Right lobe of liver (tissue), 6 donors: Measurements from ENCODE around the gene SLC44A1. TPM values are rescaled to one million over a fixed set of nuclear protein-coding genes. Genes with fewer than 3 reads are reported as not detected.

Experiments
- ATAC-seq, 4 donors: fragments of 200-7000 bp; cut with Tn5 transposase; one replicate each; pipeline ENCODE4 v1.9.1; 2020; ENCODE audit warnings: mild to moderate bottlenecking in 4 of 4, moderate library complexity in 4 of 4
- DNase-seq, 3 donors: peaks; one replicate each; pipeline ENCODE4 v3.0.0-alpha.2; 2020
- H3K27ac ChIP-seq, 3 donors: fragments of 200-600 bp; one replicate each; pipeline ENCODE4 v1.8.0; 2022
- H3K27me3 ChIP-seq, 2 donors: fragments of 200-600 bp; one replicate each; pipeline ENCODE4 v1.8.0; 2022
- H3K36me3 ChIP-seq, 4 donors: fragments of 200-600 bp; sonication (generic) in 1 of 4; one replicate each; pipeline versions ENCODE4 v1.5.1 to v1.8.0; 2017 to 2022; ENCODE audit warnings: control low read depth in 1 of 4
- H3K4me1 ChIP-seq, 4 donors: fragments of 200-600 bp; sonication (generic) in 1 of 4; one replicate each; pipeline versions ENCODE4 v1.5.1 to v1.8.0; 2017 to 2022; ENCODE audit warnings: control low read depth in 1 of 4
- H3K4me3 ChIP-seq, 3 donors: fragments of 200-600 bp; one replicate each; pipeline ENCODE4 v1.8.0; 2022
- H3K9me3 ChIP-seq, 4 donors: fragments of 200-600 bp; sonication (generic) in 1 of 4; one replicate each; pipeline versions ENCODE4 v1.5.1 to v1.8.0; 2017 to 2022; ENCODE audit warnings: control low read depth in 1 of 4
- CTCF ChIP-seq, 4 donors: fragments of 200-600 bp in 3 of 4; fragments of 450-650 bp in 1 of 4; IDR thresholded peaks; one replicate each; pipeline versions ENCODE4 v1.5.1 to v1.8.0; 2016 to 2022; ENCODE audit warnings: antibody characterized with exemption in 4 of 4, mild to moderate bottlenecking in 2 of 4
- POLR2A ChIP-seq: fragments of 450-650 bp; IDR thresholded peaks from one replicate; pipeline ENCODE4 v1.6.1; 2017; ENCODE audit warnings: antibody characterized with exemption, mild to moderate bottlenecking
- WGBS: methylation state at CpG from one replicate; pipeline ENCODE4 v1.1.6; 2018; ENCODE audit warnings: low coverage, low lambda C conversion rate; ENCODE audit not compliant: insufficient coverage; ENCODE audit errors: missing lambda C conversion rate; 5-methylcytosine and 5-hydroxymethylcytosine counted together
- intact Hi-C, 2 donors: fragments of 100-400 bp; cut with DNase I; formaldehyde crosslinking; loops; one replicate each; pipeline versions ENCODE4 v1.11.2 to v1.14.1; 2022
- total RNA-seq, 6 experiments: library from RNA; depleted of rRNA in 2 of 6; stranded (reverse); fragments of >200 nt in 2 of 6; fragmentation: NEBNext Ultra II Directional in 3 of 6; extraction: Animal tissue kit (Norgen Biotek cat#: 25700) in 3 of 6; gene quantifications; one replicate each; pipeline versions ENCODE4 v1.1.0 to v1.2.4, GENCODE V29; 2016 to 2023
- donor health status: DM: no; HTN: yes; CAD: no.
- donor health status: DM: no; HTN: no; CAD: no.
- donor health status: DM: no; HTN: no; CAD: no.
- donor health status: DM: no; HTN: yes; CAD: no.
- donor health status: DM: no; HTN: yes; CAD: no.

The SLC44A1 gene
- total RNA-seq, 6 experiments from 2014 or later: 44.7 to 73.2 (median 50.1) TPM

DNA sequence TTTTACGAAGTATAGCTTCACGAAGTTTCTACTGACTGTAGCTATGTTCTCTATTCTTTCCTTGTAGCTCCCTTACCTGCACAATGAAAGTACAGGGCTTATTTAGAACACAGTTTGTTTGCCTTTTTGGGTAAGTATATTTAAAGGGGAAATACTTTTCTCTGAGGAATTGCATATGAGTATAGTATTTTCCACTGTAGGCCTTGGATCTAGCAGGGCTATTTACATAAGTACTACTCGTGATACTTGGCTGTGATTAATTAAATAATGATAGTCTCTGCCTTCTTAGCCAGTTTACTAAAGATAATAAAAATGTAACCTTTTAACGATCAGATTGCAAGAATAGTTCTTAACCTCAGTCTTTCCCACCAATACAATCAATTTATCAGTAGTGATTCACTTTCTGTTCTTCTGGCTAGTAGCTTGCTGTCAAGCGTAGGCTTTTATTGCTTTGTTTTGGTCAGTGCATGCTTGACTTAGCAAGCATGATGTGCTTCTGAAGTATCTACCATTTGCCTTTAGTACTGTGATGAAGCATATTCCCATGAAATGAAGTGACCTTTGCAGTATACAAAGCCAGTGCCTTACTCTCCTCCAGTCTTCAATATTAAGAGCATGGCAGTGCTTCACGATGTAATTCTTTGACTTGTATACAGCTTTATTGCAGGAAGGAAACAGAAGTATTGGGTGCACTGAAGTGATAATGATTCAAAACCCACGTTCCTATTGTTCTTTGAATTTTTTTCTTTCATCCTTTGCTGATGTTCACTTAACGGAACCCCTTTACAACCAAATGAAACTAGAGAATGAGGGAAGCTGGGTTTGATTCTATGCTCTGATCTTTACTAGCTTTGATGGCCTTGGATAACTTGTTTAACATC, 64.2 kb downstream of the SLC44A1 start:
- TF ChIP-seq CTCF (IDR thresholded peaks at IDR 0.05) (no peak), POLR2A (no peak)
- peak in 2 of 4 donors; percentile 29 to 38 for ATAC-seq
- intact Hi-C loops: no loop called here

GRCh38 chr9:105309531-105309931, 65.1 kb downstream of the SLC44A1 start:
- intact Hi-C loops: no loop called here
- DNase-seq (no peak), ATAC-seq (no peak)
- Histone ChIP-seq H3K36me3 (no peaks in the 10 kb centered on the region), H3K27me3 (no peaks in the 10 kb centered on the region), H3K9me3 (no peaks in the 10 kb centered on the region), H3K27ac (no peak overlapping the region), H3K4me3 (no peak overlapping the region), H3K4me1 (peaks cover 0 to 5% (median 0%) of the 10 kb centered on the region in 4 donors)
- 79% methylated on average over 3 of the region's 3 CpGs for WGBS
- no peak for TF ChIP-seq CTCF (IDR thresholded peaks at IDR 0.05)
- TF ChIP-seq POLR2A: no peak

More for the DNA sequence above, 64.2 kb downstream of the SLC44A1 start:
- Histone ChIP-seq H3K9me3 (no peaks in the 10 kb centered on the region), H3K27me3 (no peaks in the 10 kb centered on the region), H3K4me1 (peaks cover 0 to 5% (median 0%) of the 10 kb centered on the region in 4 donors), H3K4me3 (no peak overlapping the region), H3K36me3 (no peaks in the 10 kb centered on the region), H3K27ac (no peak overlapping the region)
- 63% methylated on average over 8 of the region's 8 CpGs for WGBS
- DNase-seq: no peak

DNA sequence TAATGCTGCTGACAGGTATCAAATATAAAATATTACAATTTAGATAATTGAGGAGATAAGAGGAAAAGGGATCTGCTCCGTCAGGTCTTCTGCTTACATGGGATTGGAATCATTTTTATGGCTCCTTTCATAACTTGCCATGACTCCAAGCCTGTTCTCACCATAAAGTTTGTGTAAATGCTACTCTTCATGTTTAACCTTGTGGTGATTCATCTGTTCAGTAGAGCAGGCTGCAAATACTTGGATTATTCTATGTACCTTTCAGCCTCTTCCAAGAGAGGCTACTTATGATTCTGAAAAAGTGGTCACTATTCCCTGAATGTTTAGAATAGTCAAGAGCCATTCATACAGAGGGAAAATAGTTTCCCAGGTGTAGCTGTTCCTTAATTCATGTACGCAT, 66.9 kb downstream of the SLC44A1 start:
- TF ChIP-seq POLR2A: no peak
- no peak for TF ChIP-seq CTCF (IDR thresholded peaks at IDR 0.05)
- H3K27ac ChIP-seq: no peak overlapping the region
- intact Hi-C loops: no loop called here
- H3K36me3 ChIP-seq: no peaks in the 10 kb centered on the region
- H3K27me3 ChIP-seq: no peaks in the 10 kb centered on the region
- ATAC-seq (no peak), DNase-seq (no peak)
- H3K4me3 ChIP-seq: no peak overlapping the region
- no peaks in the 10 kb centered on the region for H3K9me3 ChIP-seq
- 91% methylated on average over 2 of the region's 2 CpGs for WGBS
- H3K4me1 ChIP-seq: peaks cover 0 to 5% (median 0%) of the 10 kb centered on the region in 4 donors

DNA sequence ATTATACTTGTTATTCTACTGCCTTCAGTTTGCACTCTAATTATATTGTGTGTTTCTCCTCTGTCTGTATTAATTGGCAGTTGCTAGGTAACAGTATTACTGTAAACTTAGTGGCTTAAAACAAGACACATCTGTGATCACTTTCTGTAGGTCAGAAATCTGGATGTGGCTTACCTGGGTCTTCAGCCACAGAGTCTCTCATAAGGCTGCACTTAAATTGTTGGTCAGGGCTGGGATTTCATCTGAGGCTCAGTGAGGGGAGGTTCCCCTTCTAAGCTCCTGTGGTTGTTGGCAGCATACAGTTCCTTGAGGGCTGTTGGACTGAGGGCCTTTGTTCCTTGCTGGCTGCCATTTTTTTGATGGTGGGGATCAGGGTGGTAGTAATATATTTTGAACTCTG, 68.8 kb downstream of the SLC44A1 start:
- ATAC-seq: no peak
- intact Hi-C loops: no loop called here

More for the DNA sequence above, 68.8 kb downstream of the SLC44A1 start:
- H3K4me3 ChIP-seq: no peak overlapping the region
- TF ChIP-seq CTCF (IDR thresholded peaks at IDR 0.05): no peak
- no peak for TF ChIP-seq POLR2A
- no peaks in the 10 kb centered on the region for H3K27me3 ChIP-seq
- H3K9me3 ChIP-seq: no peaks in the 10 kb centered on the region
- H3K36me3 ChIP-seq: no peaks in the 10 kb centered on the region
- no peak overlapping the region for H3K27ac ChIP-seq
- H3K4me1 ChIP-seq: peaks cover 0 to 5% (median 0%) of the 10 kb centered on the region in 4 donors
- DNase-seq: no peak
